K562 (cell line): Measurements from ENCODE around the gene LY6G6C. TPM values are rescaled to one million over a fixed set of nuclear protein-coding genes. Genes with fewer than 3 reads are reported as not detected.

Experiments used
- ETV5 ChIP-seq: sonication (generic); formaldehyde crosslinking; IDR thresholded peaks from 2 replicates; pipeline ENCODE4 v1.4.0; 2020; ENCODE audit warnings: low read depth, mild to moderate bottlenecking, missing genetic modification reagents
- KAT8 ChIP-seq: fragments of 450-650 bp; IDR thresholded peaks from 2 replicates; pipeline ENCODE4 v1.6.1; 2016; ENCODE audit warnings: low read depth, mild to moderate bottlenecking
- STAT5A ChIP-seq: IDR thresholded peaks from 2 replicates; pipeline ENCODE4 v1.6.1; 2012; ENCODE audit warnings: low read length, inconsistent platforms, borderline replicate concordance
- TRIM24 ChIP-seq, 2 experiments: fragments of 450-650 bp; IDR thresholded peaks; 2 replicates each; pipeline ENCODE4 v1.6.1; 2016
- U2AF1 ChIP-seq: fragments of 200-400 bp; formaldehyde crosslinking; optimal IDR thresholded peaks from 2 replicates; pipeline ENCODE3; 2017; ENCODE audit warnings: mild to moderate bottlenecking, low read depth, low read length, moderate library complexity
- ZFPM2 ChIP-seq: fragments of 250-450 bp; sonication (Bioruptor Pico); IDR thresholded peaks from 2 replicates; pipeline ENCODE4 v1.5.1; 2022; ENCODE audit warnings: mild to moderate bottlenecking
- ZNF224 ChIP-seq: sonication (generic); formaldehyde crosslinking; IDR thresholded peaks from 2 replicates; pipeline ENCODE4 v1.8.0; 2022; ENCODE audit warnings: mild to moderate bottlenecking, missing genetic modification reagents
- polyA plus RNA-seq, 8 experiments: library from polyadenylated mRNA; depleted of rRNA in 4 of 8; stranded (reverse) in 5 of 8; unstranded in 3 of 8; fragments of >200 nt; fragmentation: Nextera tagmentation in 2 of 8; fragmentation: Illumina TruSeq in 1 of 8; extraction: Ambion mirVana in 2 of 8; extraction: Trizol in 1 of 8; gene quantifications; 2 replicates each; pipeline versions ENCODE4 v1.2.1 to v1.2.3, GENCODE V29; 2011 to 2014; ENCODE audit warnings: inconsistent platforms in 1 of 8, missing spikeins in 1 of 8
- total RNA-seq, 7 experiments: library from RNA; depleted of rRNA in 6 of 7; stranded (reverse); fragments of >200 nt in 6 of 7; fragmentation: Illumina TruSeq in 2 of 7; extraction: Trizol in 2 of 7; gene quantifications; 2 replicates each; pipeline versions ENCODE4 v1.2.1 to v1.2.3, GENCODE V29; 2011 to 2021; ENCODE audit warnings: low replicate concordance in 1 of 7
- TF ChIP-seq, protein P1 (sequence below): sonication (generic); formaldehyde crosslinking; IDR thresholded peaks from 2 replicates; pipeline ENCODE4 v1.8.1; 2023; ENCODE audit warnings: mild to moderate bottlenecking, missing genetic modification reagents
- TF ChIP-seq, protein P2 (sequence below): sonication (generic); formaldehyde crosslinking; IDR thresholded peaks from 2 replicates; pipeline ENCODE4 v1.9.0; 2022; ENCODE audit warnings: mild to moderate bottlenecking, missing genetic modification reagents
- TF ChIP-seq, protein P3 (sequence below), 2 experiments: fragments of 450-650 bp; IDR thresholded peaks; 2 replicates each; pipeline ENCODE4 v1.6.1; 2016; ENCODE audit warnings: mild to moderate bottlenecking in 2 of 2, borderline replicate concordance in 1 of 2, low read depth in 1 of 2, moderate library complexity in 1 of 2
- TF ChIP-seq, protein P4 (sequence below): fragments of 250-450 bp; sonication (Bioruptor Pico); IDR thresholded peaks from 2 replicates; pipeline ENCODE4 v1.5.0; 2021
- TF ChIP-seq, protein P5 (sequence below): sonication (generic); formaldehyde crosslinking; IDR thresholded peaks from 2 replicates; pipeline ENCODE4 v1.8.1; 2023; ENCODE audit warnings: mild to moderate bottlenecking, missing genetic modification reagents

The LY6G6C gene
- total and polyA plus RNA-seq, 9 of the 15 experiments (the other 6 are each of a cell fraction or from before 2014, with no cell fraction given) = 0.06 to 0.20 TPM; not detected in 7

GRCh38 chr6:31728767-31729514 is 7.4 kb upstream of the LY6G6C start, which contains the start of gene DDAH2 (continued):
- peak; percentile 4; the same call in 1 of the 2 replicates for TF ChIP-seq STAT5A
- no peak for TF ChIP-seq KAT8
- TF ChIP-seq, protein P1, sequence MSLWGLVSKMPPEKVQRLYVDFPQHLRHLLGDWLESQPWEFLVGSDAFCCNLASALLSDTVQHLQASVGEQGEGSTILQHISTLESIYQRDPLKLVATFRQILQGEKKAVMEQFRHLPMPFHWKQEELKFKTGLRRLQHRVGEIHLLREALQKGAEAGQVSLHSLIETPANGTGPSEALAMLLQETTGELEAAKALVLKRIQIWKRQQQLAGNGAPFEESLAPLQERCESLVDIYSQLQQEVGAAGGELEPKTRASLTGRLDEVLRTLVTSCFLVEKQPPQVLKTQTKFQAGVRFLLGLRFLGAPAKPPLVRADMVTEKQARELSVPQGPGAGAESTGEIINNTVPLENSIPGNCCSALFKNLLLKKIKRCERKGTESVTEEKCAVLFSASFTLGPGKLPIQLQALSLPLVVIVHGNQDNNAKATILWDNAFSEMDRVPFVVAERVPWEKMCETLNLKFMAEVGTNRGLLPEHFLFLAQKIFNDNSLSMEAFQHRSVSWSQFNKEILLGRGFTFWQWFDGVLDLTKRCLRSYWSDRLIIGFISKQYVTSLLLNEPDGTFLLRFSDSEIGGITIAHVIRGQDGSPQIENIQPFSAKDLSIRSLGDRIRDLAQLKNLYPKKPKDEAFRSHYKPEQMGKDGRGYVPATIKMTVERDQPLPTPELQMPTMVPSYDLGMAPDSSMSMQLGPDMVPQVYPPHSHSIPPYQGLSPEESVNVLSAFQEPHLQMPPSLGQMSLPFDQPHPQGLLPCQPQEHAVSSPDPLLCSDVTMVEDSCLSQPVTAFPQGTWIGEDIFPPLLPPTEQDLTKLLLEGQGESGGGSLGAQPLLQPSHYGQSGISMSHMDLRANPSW = no peak
- TF ChIP-seq ZFPM2 = no peak
- TF ChIP-seq ETV5 (CRISPR knock-in tag) = peak; percentile 60; the same call in 1 of the 2 replicates
- TF ChIP-seq, protein P2, sequence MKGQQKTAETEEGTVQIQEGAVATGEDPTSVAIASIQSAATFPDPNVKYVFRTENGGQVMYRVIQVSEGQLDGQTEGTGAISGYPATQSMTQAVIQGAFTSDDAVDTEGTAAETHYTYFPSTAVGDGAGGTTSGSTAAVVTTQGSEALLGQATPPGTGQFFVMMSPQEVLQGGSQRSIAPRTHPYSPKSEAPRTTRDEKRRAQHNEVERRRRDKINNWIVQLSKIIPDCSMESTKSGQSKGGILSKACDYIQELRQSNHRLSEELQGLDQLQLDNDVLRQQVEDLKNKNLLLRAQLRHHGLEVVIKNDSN (CRISPR knock-in tag) = 0 out of 2 replicates have a peak, but pooled peaks have one; percentile 6
- no peak for TF ChIP-seq U2AF1
- TF ChIP-seq TRIM24 (IDR thresholded peaks at IDR 0.05) = no peak
- TF ChIP-seq, protein P3, sequence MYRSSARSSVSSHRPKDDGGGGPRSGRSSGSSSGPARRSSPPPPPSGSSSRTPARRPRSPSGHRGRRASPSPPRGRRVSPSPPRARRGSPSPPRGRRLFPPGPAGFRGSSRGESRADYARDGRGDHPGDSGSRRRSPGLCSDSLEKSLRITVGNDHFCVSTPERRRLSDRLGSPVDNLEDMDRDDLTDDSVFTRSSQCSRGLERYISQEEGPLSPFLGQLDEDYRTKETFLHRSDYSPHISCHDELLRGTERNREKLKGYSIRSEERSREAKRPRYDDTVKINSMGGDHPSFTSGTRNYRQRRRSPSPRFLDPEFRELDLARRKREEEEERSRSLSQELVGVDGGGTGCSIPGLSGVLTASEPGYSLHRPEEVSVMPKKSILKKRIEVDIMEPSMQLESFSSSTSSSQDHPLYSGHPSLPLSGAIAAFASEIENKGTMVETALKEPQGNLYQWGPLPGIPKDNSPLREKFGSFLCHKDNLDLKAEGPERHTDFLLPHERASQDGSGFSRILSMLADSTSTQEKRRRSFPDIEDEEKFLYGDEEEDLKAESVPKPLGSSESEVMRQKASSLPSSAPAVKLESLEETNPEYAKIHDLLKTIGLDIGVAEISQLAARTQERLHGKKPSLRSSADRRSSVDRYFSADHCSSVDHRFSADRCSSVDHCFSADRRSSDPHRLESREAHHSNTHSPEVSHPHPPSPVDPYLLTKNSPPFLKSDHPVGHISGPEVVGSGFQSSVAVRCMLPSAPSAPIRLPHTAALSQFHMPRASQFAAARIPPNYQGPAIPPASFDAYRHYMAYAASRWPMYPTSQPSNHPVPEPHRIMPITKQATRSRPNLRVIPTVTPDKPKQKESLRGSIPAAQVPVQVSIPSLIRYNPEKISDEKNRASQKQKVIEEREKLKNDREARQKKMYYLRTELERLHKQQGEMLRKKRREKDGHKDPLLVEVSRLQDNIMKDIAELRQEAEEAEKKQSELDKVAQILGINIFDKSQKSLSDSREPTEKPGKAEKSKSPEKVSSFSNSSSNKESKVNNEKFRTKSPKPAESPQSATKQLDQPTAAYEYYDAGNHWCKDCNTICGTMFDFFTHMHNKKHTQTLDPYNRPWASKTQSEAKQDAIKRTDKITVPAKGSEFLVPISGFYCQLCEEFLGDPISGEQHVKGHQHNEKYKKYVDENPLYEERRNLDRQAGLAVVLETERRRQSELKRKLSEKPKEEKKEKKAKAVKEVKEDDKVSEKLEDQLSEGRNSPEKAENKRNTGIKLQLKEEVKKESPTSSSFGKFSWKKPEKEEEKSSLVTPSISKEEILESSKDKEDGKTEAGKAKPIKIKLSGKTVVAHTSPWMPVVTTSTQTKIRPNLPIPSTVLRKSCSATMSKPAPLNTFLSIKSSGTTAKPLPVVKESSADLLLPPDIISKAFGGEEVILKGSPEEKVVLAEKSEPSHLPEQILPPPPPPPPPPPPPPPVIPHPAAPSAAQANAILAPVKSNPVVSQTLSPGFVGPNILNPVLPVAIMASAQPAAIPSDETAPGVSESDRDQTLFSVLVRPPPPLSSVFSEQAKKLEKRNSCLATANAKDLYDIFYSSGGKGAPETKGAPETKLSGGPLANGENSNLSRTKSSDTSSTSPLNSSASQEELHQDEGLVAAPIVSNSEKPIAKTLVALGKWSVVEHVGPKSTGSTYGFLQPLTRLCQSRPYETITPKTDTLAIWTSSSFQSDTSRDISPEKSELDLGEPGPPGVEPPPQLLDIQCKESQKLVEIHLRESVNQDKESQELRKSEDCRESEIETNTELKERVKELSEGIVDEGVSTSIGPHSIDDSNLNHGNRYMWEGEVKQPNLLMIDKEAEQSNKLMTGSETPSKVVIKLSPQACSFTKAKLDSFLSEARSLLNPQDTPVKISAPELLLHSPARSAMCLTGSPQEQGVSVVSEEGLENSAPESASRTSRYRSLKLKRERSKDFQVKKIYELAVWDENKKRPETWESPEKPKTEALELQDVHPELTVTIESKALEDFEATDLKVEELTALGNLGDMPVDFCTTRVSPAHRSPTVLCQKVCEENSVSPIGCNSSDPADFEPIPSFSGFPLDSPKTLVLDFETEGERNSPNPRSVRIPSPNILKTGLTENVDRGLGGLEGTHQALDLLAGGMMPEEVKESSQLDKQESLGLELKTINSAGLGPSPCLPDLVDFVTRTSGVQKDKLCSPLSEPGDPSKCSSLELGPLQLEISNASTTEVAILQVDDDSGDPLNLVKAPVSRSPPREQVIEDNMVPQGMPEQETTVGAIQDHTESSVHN (IDR thresholded peaks at IDR 0.05; ENCODE audit: borderline replicate concordance in 1 of 2, low read depth in 1 of 2) = no peak
- TF ChIP-seq, protein P4, sequence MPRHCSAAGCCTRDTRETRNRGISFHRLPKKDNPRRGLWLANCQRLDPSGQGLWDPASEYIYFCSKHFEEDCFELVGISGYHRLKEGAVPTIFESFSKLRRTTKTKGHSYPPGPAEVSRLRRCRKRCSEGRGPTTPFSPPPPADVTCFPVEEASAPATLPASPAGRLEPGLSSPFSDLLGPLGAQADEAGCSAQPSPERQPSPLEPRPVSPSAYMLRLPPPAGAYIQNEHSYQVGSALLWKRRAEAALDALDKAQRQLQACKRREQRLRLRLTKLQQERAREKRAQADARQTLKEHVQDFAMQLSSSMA (CRISPR knock-in tag) = no peak
- TF ChIP-seq ZNF224 (CRISPR knock-in tag) = no peak
- TF ChIP-seq, protein P5, sequence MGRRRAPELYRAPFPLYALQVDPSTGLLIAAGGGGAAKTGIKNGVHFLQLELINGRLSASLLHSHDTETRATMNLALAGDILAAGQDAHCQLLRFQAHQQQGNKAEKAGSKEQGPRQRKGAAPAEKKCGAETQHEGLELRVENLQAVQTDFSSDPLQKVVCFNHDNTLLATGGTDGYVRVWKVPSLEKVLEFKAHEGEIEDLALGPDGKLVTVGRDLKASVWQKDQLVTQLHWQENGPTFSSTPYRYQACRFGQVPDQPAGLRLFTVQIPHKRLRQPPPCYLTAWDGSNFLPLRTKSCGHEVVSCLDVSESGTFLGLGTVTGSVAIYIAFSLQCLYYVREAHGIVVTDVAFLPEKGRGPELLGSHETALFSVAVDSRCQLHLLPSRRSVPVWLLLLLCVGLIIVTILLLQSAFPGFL (CRISPR knock-in tag) = no peak
